HG02884 (cell line): ENCODE measurements around the gene FAM83E.

Experiments used
- ATAC-seq: cut with Tn5 transposase; IDR thresholded peaks from one replicate; pipeline ENCODE4 v1.9.1; 2021; ENCODE audit warnings: mild to moderate bottlenecking, moderate library complexity; ENCODE audit not compliant: unreplicated experiment

Gene FAM83E

DNA sequence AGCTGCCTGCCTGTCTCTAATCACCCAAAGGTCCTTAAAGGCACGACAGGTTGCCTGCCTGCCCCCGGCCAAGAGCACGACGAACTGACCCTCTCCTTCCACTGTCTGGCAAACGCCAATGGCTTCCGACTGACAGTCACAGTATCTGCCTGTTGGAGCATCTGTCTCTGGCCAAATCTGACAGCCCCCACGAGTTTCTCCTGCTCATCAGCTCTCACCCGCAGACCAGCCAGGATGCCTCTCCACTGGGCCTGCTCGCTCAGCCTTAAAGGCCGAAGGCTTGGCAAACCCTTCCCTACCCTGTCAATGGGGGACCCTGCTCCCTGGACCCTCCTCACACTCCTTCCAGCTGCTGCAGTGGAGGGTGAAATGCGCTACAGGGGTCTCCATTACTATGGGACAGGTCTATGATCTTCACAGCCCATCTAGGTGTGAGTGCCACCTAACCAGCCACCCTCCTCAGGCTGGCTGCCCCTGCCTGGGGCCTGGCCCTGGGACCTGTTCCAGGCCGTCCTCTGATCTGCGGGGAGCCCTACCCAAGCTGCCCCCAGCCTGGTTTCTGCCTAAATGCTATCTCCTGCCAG is 932 bp downstream of the FAM83E start:
- no peak for ATAC-seq

DNA sequence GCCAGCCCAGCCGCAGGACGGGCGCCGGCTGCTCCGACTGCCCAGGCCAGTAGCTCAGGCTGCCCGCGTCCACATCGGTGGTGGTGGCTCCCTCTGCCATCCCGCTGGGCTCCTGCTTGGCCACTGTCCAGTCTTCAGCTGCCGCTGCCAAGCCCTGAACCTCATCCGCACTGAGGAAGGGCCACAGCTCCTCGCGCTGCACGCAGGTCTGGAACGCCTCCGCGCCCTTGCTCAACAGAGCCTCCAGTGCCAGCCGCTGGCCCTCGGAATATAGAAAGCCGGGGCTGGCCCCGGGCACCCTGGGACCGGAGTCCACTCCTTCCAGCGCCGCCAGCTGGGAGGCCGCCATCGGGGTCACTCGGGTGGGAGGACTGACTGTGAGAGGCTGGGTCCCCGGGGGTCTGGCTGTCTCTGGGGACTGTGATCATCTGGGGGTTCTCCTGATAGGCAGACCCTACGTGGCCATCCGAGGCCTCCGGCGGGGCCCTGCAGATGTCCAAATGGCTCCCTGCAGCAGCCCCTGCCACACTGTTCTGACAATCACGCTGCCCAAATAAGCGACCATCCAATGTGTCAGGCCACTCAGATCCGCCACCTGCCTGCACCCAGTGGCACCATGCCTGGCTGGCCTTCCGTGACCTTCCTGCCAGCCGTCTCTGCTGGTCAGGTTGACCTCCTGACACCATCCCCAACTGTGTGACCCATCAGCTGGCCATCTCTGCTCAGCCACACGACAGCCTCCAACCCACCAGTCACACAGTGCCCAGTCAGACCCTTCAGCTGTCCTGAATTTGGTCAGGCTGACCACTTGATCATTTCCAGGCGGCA is 1.6 kb downstream of the FAM83E start:
- no peak for ATAC-seq

DNA sequence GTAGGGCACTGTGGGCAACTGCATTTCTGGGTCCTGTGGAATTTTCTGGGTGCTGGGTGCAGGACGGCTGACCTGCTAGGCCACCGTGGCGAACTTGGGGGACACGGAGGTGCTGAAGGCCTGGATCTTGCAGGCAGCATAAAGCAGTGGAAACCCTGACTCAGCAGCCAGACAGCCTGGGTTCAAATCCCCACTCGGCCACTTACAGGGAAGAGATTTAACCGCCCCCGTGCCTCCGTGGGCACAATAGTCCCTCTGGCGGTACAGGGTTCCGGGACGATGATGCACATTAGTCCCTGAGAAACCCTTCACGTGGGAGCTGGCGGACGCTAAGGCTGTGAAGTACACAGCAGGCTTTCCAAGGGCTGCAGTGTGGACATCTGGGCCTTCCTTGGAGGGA is 3.0 kb downstream of the FAM83E start:
- no peak for ATAC-seq

DNA sequence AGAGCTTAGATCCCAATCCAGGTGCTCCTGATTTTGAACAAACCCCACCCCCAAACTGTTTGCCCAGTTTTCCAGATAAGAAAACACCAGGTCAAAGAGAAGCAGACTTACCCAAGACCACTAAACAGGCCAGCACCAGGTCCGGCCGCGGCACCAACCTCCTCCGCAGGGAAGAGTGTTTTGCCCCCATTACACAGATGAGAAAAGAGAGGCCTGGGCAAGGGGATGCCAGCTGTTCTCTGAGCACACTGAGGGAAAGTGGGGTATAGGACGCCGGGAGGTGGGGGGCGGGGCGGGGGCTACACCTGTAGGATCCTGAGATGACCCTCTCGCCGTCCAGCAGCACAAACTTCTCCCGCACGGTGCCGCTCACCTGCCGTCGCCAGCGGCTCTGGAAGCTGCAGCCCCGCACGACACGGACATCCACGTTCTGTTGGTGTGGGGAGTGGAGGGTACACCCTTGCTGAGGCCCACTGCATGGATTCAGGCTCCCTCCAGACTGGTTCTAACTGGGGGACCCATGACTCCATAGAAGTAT is 5.2 kb downstream of the FAM83E start:
- no peak for ATAC-seq

DNA sequence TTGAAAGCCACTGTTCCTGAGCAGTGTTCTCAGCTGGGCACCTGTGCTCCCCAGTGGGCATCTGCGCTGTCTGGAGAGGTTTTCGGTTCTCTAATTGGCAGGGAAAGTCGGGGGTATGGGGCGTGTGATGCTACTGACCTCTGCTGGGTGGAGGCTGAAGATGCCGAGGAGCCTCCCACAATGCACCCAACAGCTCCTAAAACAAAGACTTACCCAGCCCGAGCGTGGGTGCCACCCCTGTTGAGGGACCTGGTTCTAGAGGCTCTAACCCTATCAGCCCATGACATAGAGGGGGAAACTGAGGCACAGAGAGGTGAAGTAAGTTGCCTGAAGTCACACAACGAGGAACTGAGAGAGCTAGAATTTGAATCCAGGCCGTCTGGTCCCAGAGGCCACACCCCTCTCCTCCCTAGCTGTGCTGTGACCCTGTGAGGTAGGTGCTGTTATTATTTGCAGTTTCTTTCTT is 6.0 kb downstream of the FAM83E start:
- ATAC-seq, result no peak

DNA sequence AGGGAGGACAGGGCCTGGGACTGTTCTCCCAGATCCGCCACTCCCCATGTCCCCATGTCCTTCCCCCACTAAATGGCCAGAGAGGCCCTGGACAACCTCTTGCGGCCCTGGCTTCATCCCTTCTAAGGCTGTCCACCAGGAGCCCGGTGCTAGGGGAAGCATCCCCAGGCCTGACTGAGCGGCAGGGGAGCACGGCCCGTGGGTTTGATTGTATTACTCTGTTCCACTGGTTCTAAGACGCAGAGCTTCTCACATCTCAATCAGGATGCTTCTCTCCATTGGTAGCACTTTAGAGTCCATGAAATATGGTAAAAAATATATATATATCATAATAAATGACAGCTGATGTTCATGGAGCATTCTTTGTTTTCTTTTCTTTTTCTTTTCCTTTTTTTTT is 7.5 kb downstream of the FAM83E start:
- ATAC-seq, result no peak

DNA sequence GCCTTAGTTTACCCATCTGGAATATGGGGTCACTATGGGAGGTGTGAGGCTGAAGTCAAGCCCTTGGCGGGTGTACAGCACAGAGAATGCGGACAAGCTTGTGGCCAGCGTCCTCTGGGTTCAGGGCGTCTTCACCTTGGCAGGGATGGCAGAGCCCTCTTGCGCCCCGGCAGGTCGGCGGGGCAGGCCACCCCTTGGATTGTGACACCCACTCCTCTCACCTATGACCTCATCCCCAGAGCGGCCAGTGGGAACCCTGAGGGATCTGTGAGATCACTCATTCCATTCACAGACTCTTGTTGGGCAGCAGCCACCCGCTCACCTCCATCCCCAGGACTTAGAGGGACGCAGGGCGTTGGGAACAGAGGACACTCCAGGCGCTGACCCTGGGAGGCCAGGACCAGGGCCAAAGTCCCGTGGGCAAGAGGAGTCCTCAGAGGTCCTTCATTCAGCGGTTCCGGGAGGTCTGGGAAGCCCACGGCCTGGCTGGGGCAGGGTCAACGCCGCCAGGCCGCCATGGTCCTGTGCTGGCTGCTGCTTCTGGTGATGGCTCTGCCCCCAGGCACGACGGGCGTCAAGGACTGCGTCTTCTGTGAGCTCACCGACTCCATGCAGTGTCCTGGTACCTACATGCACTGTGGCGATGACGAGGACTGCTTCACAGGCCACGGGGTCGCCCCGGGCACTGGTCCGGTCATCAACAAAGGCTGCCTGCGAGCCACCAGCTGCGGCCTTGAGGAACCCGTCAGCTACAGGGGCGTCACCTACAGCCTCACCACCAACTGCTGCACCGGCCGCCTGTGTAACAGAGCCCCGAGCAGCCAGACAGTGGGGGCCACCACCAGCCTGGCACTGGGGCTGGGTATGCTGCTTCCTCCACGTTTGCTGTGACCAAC is 8.2 kb downstream of the FAM83E start, which contains the start of gene SPACA4:
TSS of gene SPACA4 (plus strand) at position 280 of the 896 bp plus-strand sequence. CDS start at position 517, 237 bp downstream.
- ATAC-seq, result no peak

DNA sequence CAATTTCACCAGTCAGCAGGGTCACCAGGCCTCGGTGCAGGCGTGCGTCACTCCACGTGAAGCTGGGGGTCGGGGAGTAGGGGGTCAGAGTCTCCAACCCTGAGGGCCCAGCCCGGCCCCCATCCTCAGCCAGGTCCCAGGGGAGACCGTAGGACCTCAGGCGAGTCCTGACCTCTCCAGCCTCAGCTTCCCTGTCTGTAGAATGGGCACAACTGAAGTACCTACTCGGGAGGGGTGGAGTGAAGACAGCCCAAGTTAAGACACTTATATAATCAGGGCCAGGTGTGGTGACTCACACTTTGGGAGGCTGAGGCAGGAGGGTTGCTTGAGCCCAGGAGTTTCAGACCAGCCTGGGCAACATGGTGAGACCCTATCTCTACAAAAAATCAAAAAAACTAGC is 11.0 kb downstream of the FAM83E start:
- no peak for ATAC-seq

DNA sequence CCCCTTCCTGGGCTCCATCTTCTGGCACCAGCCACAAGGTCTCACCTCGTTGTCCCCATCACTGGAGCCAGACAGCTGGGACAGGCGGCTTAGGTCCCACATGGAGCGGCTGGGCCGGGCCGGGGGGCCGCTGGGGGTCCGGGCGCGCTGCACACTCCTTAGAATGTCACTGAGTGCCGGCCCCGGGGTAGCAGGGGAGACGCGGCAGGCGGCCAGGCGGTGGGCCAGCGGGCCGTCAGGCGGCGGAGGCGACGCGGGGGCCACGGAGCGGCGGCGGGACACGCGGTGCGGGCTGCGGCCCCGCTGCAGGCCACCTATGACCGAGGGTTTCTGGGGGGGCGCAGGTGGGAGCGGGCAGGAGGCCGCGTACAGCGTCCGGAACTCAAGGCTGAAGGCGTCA is 11.4 kb downstream of the FAM83E start:
- ATAC-seq, result no peak

DNA sequence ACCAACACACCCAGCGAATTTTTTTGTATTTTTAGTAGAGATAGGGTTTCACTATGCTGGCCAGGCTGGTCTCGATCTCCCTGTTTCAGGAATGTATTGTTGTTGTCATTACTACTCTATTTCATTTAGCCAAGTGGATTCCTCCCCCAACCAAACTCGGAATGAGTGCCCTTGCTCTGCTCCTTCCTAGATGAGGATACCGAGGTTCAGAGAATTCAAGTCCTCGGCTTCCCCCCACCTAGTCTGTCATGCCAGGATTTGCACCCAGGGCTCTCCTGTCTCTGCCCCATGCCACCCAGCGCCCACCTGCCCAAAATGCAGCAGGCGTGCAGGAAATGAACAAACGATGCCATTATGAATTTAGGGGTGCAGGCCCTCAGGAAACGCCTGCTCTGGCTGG is 11.9 kb downstream of the FAM83E start:
- ATAC-seq, result no peak

DNA sequence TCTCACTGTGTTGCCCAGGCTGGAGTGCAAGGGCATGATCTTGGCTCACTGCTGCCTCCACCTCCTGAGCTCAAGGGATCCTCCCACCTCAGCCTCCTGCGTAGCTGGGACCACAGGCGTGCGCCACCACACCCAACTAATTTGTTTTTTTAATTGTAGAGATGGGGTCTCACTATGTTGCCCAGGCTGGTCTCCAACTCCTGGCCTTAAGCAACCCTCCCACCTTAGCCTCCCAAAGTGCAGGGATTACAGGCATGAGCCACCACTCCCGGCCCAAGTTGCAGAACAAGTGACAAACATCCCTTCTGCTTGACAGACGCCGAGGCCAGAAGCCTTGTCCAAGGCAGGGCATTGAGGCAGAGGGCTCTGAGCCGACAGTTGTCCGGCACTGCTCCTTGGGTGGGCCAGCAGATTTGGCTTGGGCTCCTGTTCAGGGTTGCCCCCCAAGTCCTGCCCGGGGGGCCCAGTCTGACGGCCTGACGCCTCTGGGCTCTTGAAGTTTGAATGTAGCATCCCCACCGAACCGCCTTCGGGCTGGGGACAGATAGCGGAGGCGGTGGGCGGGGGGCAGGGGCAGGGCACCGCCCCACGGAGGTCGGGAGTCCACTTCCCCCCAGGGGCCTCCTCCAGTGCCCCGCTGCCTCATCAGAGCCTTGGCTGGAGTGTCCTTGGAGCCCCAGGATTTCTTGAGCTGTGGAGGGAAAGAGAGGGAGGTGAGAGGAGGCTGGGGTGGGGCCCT is 14.0 kb downstream of the FAM83E start:
- no peak for ATAC-seq

DNA sequence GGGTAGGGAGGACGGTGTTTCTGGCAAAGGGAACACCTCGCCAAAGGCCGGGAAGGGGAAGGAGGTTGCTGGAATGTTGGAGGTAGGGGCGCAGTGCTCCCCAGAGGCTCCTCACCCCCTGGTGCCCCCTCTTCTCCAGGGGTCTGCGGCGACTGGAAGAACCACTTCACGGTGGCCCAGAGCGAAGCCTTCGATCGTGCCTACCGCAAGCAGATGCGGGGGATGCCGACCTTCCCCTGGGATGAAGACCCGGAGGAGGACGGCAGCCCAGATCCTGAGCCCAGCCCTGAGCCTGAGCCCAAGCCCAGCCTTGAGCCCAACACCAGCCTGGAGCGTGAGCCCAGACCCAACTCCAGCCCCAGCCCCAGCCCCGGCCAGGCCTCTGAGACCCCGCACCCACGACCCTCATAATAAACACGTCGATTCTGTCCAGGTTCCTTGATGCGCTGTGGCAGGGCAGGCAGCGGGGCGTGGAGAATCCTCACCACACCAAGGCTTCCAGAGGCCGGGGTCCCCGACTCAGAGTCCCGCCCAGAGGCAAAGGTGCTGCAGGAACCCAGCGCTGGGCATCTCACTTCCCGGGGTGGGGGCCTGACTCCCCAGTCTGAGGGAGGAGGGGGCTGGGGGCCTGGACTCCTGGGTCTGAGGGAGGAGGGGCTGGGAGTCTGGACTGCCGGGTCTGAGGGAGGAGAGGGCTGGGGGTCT is 15.7 kb downstream of the FAM83E start:
- no peak for ATAC-seq

DNA sequence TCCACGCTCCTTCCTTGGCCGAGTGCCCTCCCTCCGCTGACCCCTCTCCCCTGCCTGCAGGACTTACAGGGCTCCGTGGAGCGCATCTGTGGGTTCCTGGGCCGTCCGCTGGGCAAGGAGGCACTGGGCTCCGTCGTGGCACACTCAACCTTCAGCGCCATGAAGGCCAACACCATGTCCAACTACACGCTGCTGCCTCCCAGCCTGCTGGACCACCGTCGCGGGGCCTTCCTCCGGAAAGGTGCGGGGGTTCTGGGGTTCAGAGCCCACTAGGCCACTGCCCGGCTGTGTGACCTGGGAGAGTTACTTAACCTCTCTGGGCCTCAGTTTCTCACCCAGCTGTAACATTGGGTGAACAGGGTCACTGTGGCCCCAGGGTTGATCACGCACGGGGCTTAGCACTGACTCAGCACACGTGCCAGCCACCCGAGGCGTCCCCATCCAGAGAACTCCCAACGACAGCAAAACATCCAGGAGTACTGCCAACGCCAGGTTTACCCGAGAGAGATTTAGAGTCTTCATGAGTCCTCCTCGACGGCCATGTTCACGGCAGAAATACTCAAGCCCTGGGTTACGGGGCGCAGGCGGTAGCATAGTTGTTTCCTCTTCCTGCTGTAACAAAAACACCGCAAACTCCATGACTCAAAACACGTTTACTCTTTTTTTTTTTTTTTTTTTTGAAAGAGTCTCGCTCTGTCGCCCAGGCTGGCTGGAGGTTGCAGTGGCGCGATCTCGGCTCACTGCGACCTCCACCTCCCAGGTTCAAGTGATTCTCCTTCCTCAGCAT is 18.0 kb downstream of the FAM83E start:
- ATAC-seq, result no peak

DNA sequence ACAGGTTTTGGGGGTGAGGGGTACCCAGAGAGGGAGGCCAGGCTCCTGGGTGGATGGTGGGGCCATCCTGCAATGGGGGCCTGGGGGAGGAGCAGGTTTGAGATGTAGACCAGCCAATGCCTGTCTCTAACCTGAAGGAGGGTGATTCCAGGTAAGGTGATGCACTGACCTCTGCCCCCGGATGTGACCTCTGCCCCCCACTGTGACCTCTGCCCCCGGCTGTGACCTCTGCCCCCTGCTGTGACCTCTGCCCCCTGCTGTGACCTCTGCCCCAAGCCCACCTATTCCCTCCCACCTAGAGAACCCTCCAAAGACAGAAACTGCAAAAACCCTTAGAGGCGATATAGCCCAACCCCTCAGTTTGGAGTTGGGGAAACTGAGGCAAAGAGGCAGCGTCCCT is 18.6 kb downstream of the FAM83E start:
- ATAC-seq, result no peak

DNA sequence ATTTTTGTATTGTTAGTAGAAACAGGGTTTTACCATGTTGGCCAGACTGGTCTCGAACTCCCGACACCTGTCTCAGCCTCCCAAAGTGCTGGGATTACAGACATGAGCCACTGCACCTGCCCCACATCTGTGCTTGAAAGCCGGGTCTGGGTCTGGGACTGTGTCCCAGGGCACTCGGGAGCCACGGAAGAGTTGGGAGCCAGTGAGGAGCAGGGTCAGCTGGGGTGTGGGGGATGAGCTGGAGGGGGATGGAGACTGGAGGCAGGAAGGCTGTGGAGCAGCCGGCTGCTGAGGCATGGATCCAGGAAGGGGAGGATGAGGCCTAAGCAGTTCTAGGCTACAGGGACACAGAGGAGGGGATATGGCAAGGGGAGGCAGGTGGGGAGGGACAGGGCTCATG is 19.0 kb downstream of the FAM83E start:
- ATAC-seq, result no peak

DNA sequence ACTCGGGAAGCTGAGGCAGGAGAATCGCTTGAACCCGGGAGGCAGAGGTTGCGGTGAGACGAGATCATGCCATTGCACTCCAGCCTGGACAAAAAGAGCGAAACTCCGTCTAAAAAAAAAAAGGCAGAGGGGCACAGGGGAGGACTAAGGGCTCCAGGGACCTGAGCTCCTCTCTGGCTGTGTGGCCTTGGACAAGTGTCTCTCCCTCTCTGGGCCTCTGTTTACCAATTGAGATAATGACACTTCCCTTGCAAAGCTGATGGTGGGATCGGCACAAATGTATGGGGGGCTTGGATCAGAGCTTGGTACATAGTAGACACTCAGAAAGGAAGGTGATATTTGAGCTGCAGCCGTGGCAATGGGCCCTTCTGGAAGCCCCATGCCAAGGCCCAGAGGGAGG is 19.7 kb downstream of the FAM83E start:
- ATAC-seq, result no peak

DNA sequence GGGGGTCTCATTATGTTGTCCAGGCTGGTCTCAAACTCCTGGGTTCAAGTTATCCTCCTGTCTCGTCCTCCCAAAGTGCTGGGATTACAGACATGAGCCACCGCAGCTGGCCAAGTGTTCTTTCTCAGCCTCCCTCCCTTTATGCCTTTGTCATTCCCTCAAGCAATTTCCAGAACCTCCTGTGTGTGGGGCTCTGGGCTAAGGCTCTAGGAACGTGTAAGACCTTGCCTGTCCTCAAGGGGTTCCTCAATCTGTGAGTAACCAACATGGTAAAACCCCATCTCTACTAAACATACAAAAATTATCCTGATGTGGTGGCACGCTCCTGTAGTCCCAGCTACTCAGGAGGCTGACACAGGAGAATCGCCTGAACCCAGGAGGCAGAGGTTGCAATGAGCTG is 23.9 kb downstream of the FAM83E start:
- ATAC-seq, result no peak

DNA sequence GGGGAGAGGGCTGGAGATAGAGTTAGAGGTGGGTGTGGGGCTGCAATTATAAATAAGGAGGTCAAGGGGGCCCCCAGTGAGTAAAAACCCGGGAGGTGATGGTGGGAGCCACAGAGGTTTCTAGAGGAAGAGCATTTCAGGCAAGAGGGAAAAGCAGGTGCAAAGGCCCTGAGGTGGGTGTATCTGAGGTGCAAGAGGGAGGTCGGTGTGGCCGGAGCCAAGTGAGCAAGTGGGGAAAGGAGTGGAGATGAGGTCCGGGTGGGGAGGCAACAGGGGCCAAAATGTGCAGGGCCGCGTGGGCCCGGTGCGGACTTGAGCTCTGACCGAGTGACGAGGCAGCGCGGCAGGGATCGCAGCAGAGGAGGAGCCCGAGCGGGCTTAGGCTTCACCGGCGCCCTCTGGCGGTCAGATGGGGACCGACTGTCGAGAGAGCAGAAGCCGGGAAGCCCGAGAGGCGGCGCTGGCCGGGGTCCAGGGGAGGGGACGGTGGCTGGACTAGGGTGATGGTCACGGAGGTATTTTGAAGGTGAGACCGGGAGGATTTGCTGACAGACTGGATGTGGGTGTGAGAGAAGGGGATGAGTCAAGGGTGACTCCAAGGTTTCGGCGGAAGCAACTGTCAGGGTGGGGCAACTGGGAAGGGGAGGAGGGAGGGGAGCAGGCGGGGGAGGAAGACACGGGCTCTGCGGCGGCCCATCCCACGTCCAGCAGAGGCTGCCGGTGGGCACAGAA is 26.0 kb downstream of the FAM83E start:
- no peak for ATAC-seq
